Superior temporal gyrus (tissue), 1 donor: ENCODE results near the gene PRLH.

ENCODE experiments used
- DNase-seq: peaks from one replicate; pipeline ENCODE4 v3.0.0-alpha.2; 2016; ENCODE audit errors: extremely low spot score

PRLH gene

DNA sequence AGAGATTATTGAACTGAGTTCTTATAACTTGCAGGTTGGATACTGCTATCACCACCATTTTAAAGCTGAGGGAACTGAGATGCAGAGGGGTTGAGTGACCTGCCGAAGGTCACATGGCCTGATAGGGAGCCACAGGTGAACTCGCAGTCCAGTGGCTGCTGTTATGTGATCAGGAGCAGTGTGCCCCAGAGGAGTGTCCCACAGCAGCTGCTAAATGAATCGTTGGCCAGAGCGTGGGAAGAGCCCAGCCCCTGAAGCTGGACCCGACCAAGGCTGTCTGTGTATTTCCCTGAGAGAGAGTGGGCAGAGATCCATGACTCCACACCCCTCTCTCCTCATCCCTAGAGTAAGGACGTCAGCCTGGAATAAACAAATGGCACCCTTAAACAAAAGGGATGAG is 26.7 kb upstream of the PRLH start:
- no peak for DNase-seq

DNA sequence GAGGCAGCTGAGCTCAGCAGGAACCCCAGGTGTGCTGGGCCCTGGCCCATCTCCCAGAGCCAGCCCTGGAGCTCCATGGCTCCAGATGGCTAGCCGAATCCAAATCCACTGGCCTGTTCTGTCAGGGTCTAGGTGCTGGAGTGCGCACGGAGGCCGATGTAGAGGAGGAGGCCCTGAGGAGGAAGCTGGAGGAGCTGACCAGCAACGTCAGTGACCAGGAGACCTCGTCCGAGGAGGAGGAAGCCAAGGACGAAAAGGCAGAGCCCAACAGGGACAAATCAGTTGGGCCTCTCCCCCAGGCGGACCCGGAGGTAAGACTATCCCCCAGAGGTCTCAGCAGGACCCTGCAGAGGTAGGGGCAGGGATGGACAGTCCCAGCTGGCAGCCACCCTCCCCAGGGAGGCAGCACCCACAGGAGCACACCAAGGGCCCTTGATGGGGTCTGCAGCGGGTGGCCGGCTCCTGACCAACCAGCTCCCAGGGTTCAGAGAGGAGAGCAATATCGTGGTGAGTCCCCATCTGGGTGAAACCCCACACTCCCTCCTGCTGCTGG is 26.1 kb upstream of the PRLH start:
- no peak for DNase-seq

DNA sequence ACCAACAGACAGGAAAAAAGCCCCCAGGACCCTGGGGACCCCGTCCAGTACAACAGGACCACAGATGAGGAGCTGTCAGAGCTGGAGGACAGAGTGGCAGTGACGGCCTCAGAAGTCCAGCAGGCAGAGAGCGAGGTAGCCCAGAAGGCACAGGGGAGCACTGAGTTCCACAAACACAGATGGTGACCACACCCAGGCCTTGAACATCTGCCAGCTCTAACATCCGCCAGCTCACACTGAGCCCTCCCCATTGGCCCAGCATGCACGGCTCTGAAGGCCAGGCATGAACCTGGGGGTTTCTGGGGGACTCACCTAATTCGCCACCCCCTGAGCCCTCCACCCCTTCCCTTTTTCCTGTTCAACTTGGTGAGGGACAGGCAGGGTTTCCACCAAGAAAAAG is 25.6 kb upstream of the PRLH start:
- DNase-seq = no peak

DNA sequence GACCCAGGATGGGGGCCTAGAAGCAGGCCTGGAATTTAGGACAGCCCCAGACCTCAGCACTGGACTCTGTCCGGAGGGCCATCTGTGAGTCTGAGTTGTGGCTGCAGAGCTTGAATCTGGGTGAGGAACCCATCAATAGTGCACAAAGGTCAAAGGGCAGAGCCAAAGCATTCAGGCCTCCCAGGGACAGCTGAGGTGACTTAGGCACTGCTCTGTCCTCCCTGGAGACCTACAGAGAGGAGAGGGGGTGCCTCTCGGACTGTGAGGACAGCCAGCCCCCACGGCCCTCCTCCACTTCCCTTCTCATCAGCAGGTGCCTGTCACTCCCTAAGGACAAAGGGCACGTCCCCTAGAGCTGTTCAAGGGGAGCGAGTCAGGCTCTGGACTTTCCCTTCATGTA is 25.1 kb upstream of the PRLH start:
- no peak for DNase-seq

GRCh38 chr2:237542001-237542704 is 24.2 kb upstream of the PRLH start:
- DNase-seq = no peak

- DNase-seq = no peak
Measured at GRCh38 chr2:237546040-237546875, 20.1 kb upstream of the PRLH start.

- no peak for DNase-seq
Measured at GRCh38 chr2:237546876-237547395, 19.4 kb upstream of the PRLH start.

GRCh38 chr2:237547841-237548416 is 18.4 kb upstream of the PRLH start:
- no peak for DNase-seq

GRCh38 chr2:237549216-237549615 is 17.2 kb upstream of the PRLH start:
- no peak for DNase-seq

DNA sequence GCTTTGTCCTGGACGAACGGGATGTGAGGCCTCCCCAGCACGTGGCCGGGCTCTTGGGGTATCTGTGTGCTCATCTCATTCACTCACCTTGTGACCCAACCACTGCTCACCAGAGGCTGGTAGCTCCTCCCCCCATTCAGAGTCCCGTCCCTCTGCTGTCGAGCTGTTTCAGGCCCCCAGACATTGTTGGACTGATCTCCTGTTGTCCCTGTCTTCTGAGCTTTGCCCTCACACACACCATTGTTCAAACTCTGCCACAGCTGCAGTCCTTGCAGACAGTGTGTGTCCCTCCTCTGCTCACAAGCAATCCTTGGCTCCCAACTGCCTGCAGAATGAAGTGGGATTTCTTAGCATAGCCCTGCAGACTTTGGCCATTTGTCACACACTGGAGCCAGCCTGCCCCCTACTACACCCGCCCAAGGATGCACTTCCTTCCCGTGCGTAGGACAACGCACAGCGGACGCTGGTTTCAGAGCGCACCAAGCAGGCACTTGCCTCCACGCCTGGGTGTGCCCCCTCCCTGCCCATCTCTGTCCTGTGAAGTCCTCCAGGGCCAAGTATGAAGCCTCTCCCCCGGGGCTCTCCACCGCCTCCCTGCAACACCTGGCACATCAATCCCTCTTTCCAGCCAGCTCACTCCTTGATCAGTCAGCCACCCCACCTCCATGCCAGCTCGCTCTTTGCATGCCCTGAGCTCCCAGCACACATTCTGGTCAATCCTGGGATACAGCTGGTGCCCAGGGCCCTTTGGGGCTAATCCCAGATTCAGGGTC is 16.5 kb upstream of the PRLH start:
- no peak for DNase-seq

- DNase-seq = no peak
Measured at GRCh38 chr2:237551071-237551574, 15.3 kb upstream of the PRLH start.

DNA sequence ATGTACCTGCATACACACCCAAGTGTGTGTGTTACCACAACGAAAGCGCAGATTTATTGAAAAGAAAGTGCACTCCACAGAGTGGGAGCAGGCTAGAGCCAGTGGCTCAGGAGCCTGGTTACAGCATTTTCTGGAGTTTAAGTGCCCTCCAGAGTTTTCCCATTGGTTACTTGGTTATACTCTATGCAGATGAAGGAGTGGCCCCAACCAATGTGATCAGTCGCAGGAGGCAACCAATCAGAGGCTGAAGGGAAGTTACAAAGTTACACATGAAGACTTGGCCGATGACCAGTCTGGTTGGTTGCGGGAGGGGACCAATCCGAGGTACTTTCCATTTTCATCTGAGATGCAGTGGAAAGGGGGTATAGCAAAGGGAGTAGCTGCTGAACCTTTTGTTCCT is 13.5 kb upstream of the PRLH start:
- no peak for DNase-seq

GRCh38 chr2:237553948-237554347 is 12.4 kb upstream of the PRLH start:
- no peak for DNase-seq

GRCh38 chr2:237555560-237555959 is 10.8 kb upstream of the PRLH start:
- no peak for DNase-seq

DNA sequence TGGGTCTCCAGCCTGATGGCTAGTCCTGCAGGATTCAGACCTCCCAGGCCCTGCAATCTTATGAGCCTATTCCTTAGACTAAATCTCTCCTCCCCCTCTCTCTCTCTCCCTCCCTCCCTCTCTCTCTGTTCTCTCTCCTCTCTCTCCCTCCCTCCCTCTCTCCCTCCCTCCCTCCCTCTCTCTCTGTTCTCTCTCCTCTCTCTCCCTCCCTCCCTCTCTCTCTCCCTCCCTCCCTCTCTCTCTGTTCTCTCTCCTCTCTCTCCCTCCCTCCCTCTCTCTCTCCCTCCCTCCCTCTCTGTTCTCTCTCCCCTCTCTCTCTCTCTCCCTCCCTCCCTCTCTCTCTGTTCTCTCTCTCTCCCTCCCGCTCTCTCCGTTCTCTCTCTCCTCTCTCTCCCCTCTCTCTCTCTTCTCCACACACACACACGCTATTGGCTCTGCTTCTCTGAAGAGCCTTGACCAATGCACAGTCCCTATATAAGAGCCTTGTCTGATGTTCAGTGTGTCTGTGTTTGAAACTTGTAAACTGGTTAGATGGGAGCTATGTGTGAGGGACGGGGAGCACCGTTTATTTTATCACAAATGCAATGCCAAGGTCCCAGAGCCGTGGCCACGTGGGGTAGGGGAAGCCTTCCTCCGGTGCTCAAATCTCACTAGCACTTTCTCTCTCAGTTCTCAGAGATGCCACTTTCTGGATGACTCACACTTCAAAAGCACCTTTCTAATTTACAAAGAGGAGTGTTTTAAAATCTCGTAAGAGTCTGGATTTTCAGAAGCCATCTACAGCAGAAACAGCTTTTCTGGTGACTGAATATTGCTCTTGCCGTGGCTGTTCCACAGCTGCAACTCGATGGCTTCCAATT is 9.4 kb upstream of the PRLH start:
- no peak for DNase-seq

- DNase-seq = no peak
Measured at GRCh38 chr2:237557633-237558015, 8.8 kb upstream of the PRLH start.

DNA sequence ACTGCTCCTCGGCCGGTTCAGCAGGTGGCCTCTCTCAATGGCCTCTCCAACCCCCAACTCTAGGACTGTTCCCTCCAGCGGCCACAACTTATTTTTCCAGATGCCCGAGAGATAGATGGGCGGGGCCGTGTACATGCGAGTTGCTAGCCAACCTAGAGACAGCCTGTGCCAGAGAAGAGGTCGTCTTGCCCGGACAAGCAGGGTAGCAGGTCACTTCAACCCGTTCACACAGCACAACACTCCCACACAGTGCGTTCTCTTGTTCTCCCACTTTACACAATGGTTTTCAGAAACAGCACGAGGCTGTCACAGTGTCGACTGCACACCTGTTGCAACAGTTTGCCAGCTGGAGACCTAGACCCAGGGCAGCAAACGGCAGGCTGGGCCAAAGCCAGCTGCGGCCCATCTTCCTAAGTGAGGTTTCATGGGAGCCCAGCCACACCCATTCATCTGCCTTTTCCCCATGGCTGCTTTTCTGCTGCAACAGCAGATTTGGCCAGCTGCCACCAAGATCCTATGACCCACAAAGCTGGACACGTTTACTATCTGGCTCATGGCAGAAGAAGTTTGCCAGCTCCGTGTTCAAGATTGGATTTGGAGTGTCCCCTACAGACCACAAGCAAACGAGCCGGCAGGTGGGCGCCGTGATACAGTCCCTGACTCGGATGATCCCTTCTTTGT is 7.3 kb upstream of the PRLH start:
- DNase-seq = no peak

GRCh38 chr2:237561221-237561620 is 5.2 kb upstream of the PRLH start:
- no peak for DNase-seq

- DNase-seq = no peak
Measured at GRCh38 chr2:237563816-237564215, 2.6 kb upstream of the PRLH start.
